GM15510 (cell line): ENCODE measurements around the gene PPP2R5A.

Experiments
- POLR2A ChIP-seq: IDR thresholded peaks from 3 replicates; pipeline ENCODE4 v1.6.1; 2011; ENCODE audit warnings: borderline replicate concordance; ENCODE audit not compliant: insufficient read length; ENCODE audit errors: extremely low read depth

The PPP2R5A gene

GRCh38 chr1:212284744-212285684 is at the start of gene PPP2R5A:
TSS of gene PPP2R5A (plus strand) at chr1:212285410. CDS start at chr1:212286111, 701 bp downstream.
- peak; percentile 75 for TF ChIP-seq POLR2A

- no peak for TF ChIP-seq POLR2A
Observed at GRCh38 chr1:212235857-212236256, 49.4 kb upstream of the PPP2R5A start.

GRCh38 chr1:212236664-212237220 is 48.5 kb upstream of the PPP2R5A start:
- TF ChIP-seq POLR2A, result no peak

- TF ChIP-seq POLR2A, result no peak
Observed at GRCh38 chr1:212237651-212238050, 47.6 kb upstream of the PPP2R5A start.

GRCh38 chr1:212238552-212238951 is 46.7 kb upstream of the PPP2R5A start:
- no peak for TF ChIP-seq POLR2A

GRCh38 chr1:212241501-212241900 is 43.7 kb upstream of the PPP2R5A start:
- TF ChIP-seq POLR2A, result no peak

- TF ChIP-seq POLR2A, result no peak
Observed at GRCh38 chr1:212241957-212242287, 43.3 kb upstream of the PPP2R5A start.

- TF ChIP-seq POLR2A, result no peak
Observed at GRCh38 chr1:212242288-212242984, 42.8 kb upstream of the PPP2R5A start.

GRCh38 chr1:212242985-212243308 is 42.3 kb upstream of the PPP2R5A start:
- no peak for TF ChIP-seq POLR2A

GRCh38 chr1:212244441-212244840 is 40.8 kb upstream of the PPP2R5A start:
- no peak for TF ChIP-seq POLR2A

GRCh38 chr1:212247179-212247721 is 38.0 kb upstream of the PPP2R5A start:
- TF ChIP-seq POLR2A, result no peak

GRCh38 chr1:212247988-212248387 is 37.2 kb upstream of the PPP2R5A start:
- TF ChIP-seq POLR2A, result no peak

GRCh38 chr1:212254853-212255363 is 30.3 kb upstream of the PPP2R5A start:
- no peak for TF ChIP-seq POLR2A

GRCh38 chr1:212255705-212256307 is 29.4 kb upstream of the PPP2R5A start:
- TF ChIP-seq POLR2A, result no peak

GRCh38 chr1:212256369-212256768 is 28.8 kb upstream of the PPP2R5A start:
- no peak for TF ChIP-seq POLR2A
